Measurements from ENCODE around the gene MSANTD1.

DNA sequence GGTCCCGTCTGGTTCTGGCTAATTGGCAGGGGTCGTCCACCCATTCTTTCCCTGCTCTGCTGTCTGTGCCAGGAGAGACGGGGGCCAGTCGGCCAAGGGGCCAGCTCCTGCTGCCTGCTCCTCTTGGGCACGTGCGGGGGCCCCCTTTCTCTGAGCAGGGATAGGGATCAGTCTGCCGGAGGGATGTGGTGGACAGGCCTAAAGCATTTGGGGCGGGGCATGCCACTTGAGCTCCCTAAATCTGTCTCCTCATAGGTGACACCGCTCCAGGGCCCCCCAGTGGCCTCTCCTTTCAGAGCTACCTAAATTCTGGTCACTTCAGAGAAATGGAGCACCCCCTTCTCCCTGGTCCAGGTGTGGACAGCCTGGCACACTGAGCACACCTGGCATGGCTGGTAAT lies 4.2 kb upstream of the MSANTD1 start:
- TF ChIP-seq, protein P1, sequence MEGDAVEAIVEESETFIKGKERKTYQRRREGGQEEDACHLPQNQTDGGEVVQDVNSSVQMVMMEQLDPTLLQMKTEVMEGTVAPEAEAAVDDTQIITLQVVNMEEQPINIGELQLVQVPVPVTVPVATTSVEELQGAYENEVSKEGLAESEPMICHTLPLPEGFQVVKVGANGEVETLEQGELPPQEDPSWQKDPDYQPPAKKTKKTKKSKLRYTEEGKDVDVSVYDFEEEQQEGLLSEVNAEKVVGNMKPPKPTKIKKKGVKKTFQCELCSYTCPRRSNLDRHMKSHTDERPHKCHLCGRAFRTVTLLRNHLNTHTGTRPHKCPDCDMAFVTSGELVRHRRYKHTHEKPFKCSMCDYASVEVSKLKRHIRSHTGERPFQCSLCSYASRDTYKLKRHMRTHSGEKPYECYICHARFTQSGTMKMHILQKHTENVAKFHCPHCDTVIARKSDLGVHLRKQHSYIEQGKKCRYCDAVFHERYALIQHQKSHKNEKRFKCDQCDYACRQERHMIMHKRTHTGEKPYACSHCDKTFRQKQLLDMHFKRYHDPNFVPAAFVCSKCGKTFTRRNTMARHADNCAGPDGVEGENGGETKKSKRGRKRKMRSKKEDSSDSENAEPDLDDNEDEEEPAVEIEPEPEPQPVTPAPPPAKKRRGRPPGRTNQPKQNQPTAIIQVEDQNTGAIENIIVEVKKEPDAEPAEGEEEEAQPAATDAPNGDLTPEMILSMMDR (IDR thresholded peaks at IDR 0.05; ENCODE audit: low read depth, low read length) = no peak
- no peak for TF ChIP-seq EZH2phosphoT487 (IDR thresholded peaks at IDR 0.05; ENCODE audit: low read depth)
